ENCODE data around the gene POFUT2. TPM values are rescaled to one million over a fixed set of nuclear protein-coding genes. Genes with fewer than 3 reads are reported as not detected.

The POFUT2 gene
- total RNA-seq, 4 donors from 2014 or later = 6.2 to 49.7 (median 24.6) TPM

- no peaks in the 10 kb centered on the region for H3K9me3 ChIP-seq
- no peak overlapping the region for H3K4me3 ChIP-seq
- intact Hi-C loops (cut with DNase I; ENCODE audit: low total_unique reads) = no loop called here
- no peaks in the 10 kb centered on the region for H3K4me1 ChIP-seq
- no peak overlapping the region for H3K27ac ChIP-seq
- no peak for TF ChIP-seq POLR2A (IDR thresholded peaks at IDR 0.05)
- TF ChIP-seq, protein P1, sequence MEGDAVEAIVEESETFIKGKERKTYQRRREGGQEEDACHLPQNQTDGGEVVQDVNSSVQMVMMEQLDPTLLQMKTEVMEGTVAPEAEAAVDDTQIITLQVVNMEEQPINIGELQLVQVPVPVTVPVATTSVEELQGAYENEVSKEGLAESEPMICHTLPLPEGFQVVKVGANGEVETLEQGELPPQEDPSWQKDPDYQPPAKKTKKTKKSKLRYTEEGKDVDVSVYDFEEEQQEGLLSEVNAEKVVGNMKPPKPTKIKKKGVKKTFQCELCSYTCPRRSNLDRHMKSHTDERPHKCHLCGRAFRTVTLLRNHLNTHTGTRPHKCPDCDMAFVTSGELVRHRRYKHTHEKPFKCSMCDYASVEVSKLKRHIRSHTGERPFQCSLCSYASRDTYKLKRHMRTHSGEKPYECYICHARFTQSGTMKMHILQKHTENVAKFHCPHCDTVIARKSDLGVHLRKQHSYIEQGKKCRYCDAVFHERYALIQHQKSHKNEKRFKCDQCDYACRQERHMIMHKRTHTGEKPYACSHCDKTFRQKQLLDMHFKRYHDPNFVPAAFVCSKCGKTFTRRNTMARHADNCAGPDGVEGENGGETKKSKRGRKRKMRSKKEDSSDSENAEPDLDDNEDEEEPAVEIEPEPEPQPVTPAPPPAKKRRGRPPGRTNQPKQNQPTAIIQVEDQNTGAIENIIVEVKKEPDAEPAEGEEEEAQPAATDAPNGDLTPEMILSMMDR (IDR thresholded peaks at IDR 0.05) = no peak
- DNase-seq = no peak
- H3K27me3 ChIP-seq = no peaks in the 10 kb centered on the region
- H3K36me3 ChIP-seq = no peaks in the 10 kb centered on the region
These were observed 24.2 kb downstream of the POFUT2 start for GRCh38 chr21:45263534-45263933.

DNA sequence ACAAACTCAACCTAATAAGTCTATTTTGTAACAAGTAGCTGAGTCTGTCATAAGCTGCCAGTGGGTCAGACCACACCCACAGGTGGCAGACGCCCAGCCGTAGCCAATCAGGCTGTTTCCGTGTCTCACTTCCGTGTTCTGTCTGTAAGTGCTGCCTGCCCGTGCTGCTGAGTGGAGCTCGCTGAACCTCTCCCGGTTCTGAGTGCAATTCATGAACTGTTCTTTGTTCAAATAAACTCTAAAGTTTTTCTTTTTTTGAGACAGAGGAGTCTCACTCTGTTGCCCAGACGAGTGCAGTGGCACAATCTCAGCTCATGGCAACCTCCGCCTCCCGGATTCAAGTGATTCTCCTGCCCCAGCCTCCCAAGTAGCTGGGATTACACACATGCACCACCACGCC, 25.1 kb downstream of the POFUT2 start:
- Histone ChIP-seq H3K4me3 (no peak overlapping the region), H3K4me1 (no peaks in the 10 kb centered on the region), H3K9me3 (no peaks in the 10 kb centered on the region), H3K36me3 (no peaks in the 10 kb centered on the region), H3K27me3 (no peaks in the 10 kb centered on the region), H3K27ac (no peak overlapping the region)
- DNase-seq = no peak
- intact Hi-C loops (cut with DNase I; ENCODE audit: low total_unique reads) = no loop called here
- no peak for TF ChIP-seq POLR2A (IDR thresholded peaks at IDR 0.05)
- TF ChIP-seq, protein P1 (IDR thresholded peaks at IDR 0.05) = no peak

DNA sequence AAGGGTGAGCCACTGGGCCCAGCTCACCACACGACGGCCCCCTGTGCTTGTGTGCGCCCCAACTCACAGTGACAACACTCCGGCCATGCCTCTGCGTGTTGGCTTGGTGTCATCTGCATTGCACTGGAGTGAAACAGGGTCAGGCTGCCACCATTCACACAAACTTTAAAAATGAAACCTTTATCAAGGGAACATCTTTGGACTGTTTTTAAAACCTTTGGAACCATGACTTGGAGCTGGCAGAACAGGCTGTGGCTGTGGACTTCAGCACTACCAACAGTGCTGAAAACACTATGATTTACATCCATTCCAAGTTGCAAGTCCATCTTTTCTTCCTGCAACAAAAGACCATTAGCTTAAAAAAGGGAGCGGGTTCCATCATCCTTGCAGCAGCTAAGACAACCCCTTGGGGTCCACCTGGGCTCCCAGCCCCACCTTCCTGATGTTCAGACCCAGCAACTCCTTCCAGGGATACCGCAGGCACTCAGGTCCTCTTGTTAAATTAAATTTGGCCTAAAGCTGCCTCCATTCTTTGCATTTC, 25.6 kb downstream of the POFUT2 start:
- no peaks in the 10 kb centered on the region for H3K4me1 ChIP-seq
- H3K4me3 ChIP-seq = no peak overlapping the region
- H3K27me3 ChIP-seq = no peaks in the 10 kb centered on the region
- no peak overlapping the region for H3K27ac ChIP-seq
- no peaks in the 10 kb centered on the region for H3K9me3 ChIP-seq
- no peak for DNase-seq
- H3K36me3 ChIP-seq = no peaks in the 10 kb centered on the region
- intact Hi-C loops (cut with DNase I; ENCODE audit: low total_unique reads) = no loop called here
- TF ChIP-seq POLR2A (IDR thresholded peaks at IDR 0.05) = no peak
- TF ChIP-seq, protein P1 (IDR thresholded peaks at IDR 0.05) = no peak

GRCh38 chr21:45261093-45261492, 26.6 kb downstream of the POFUT2 start:
- DNase-seq = no peak
- intact Hi-C loops (cut with DNase I; ENCODE audit: low total_unique reads) = no loop called here

DNA sequence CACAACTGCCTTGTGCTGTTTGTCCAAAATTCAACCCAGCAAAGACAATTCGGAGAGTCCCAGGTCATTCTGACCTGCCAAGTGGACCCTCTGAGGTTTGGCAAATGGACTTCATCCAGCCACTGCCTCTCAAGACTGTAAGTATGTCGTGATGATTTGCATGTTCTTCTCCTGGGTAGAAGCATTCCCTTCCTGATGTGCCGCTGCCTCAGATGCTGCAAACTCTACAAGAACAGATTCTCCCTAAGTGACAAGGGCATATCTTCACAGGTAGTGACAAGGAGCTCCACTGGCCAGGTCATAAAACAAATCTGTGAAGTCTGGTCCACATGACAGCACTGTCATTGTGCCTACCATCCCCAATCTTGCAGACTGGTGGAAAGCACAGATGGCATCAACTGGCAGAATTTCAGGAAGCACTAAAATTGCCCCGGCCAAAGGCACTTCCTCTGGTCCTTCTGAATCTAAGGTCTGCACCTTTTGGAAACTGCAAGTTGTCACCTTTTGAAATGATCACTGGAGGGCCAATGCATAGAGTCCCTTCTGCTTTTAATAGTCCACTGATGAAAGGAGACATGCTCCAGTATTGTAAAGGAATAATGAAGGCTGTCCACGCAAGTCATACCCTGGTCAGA, 27.4 kb downstream of the POFUT2 start:
- H3K27me3 ChIP-seq = peaks cover 0 to under 1% of the 10 kb centered on the region in 2 donors
- H3K4me3 ChIP-seq = no peak overlapping the region
- H3K27ac ChIP-seq = no peak overlapping the region
- DNase-seq = no peak
- H3K4me1 ChIP-seq = no peaks in the 10 kb centered on the region
- TF ChIP-seq, protein P1 (IDR thresholded peaks at IDR 0.05) = no peak
- TF ChIP-seq POLR2A (IDR thresholded peaks at IDR 0.05) = no peak
- no peaks in the 10 kb centered on the region for H3K9me3 ChIP-seq
- no peaks in the 10 kb centered on the region for H3K36me3 ChIP-seq
- intact Hi-C loops (cut with DNase I; ENCODE audit: low total_unique reads) = no loop called here

More at GRCh38 chr21:45261093-45261492, 26.6 kb downstream of the POFUT2 start:
- no peak for TF ChIP-seq POLR2A (IDR thresholded peaks at IDR 0.05)
- TF ChIP-seq, protein P1 (IDR thresholded peaks at IDR 0.05) = no peak
- Histone ChIP-seq H3K4me3 (no peak overlapping the region), H3K27me3 (no peaks in the 10 kb centered on the region), H3K27ac (no peak overlapping the region), H3K4me1 (no peaks in the 10 kb centered on the region), H3K36me3 (no peaks in the 10 kb centered on the region), H3K9me3 (no peaks in the 10 kb centered on the region)
